Measurements from ENCODE around the gene DENND4B. TPM values are rescaled to one million over a fixed set of nuclear protein-coding genes. Genes with fewer than 3 reads are reported as not detected.

Gene DENND4B, protein sequence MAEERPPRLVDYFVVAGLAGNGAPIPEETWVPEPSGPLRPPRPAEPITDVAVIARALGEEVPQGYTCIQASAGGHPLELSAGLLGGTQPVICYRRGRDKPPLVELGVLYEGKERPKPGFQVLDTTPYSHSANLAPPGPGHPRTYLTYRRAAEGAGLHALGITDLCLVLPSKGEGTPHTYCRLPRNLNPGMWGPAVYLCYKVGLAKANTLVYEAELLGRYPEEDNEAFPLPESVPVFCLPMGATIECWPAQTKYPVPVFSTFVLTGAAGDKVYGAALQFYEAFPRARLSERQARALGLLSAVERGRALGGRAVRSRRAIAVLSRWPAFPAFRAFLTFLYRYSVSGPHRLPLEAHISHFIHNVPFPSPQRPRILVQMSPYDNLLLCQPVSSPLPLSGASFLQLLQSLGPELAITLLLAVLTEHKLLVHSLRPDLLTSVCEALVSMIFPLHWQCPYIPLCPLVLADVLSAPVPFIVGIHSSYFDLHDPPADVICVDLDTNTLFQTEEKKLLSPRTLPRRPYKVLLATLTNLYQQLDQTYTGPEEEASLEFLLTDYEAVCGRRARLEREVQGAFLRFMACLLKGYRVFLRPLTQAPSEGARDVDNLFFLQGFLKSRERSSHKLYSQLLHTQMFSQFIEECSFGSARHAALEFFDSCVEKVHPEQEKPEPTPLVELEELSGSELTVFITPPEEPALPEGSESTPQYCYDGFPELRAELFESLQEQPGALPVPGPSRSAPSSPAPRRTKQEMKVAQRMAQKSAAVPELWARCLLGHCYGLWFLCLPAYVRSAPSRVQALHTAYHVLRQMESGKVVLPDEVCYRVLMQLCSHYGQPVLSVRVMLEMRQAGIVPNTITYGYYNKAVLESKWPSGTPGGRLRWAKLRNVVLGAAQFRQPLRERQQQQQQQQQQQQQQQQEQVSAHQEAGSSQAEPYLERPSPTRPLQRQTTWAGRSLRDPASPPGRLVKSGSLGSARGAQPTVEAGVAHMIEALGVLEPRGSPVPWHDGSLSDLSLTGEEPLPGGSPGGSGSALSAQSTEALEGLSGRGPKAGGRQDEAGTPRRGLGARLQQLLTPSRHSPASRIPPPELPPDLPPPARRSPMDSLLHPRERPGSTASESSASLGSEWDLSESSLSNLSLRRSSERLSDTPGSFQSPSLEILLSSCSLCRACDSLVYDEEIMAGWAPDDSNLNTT (N-terminal part only)
- total RNA-seq: 10 to 100 TPM; 13.0 to 27.5 (median 20.2) TPM
- long read RNA-seq, partial matches to known transcripts: 1 of 1 reads
- long read RNA-seq, other reads (novel, unspliced or antisense): 0 of 1 reads

DNA sequence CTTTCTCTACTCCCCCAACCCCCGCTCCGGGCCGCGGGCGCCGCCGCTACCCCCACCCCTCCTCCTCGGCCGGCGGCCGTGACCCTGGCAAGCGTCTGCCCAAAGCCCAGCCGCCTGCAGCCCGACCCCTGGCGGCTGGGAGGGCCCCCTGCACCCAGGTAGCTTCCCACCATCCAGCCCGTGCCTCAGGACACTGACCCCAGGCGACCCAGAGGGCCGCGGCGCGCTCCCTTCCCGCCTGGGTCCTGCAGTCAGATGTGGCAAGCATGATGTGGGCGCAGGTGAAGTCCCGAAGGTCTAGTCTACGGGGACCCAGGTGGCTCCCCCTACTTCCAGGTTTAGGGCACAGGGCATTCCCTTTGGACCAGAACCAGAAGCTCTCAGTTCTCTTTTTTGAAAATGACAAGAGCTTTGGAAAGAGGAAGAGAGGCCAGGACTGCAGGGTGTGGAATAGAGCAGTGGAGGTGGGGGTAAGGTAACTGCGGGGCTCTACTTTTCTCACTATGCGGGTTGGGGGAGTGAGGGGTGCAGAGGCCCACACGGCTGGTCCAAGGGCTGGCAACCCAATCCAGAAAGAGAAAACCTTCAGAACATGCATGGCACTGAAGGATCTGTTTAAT, at the start of gene DENND4B:
Gene DENND4B (minus strand): TSS at position 97 of the 620 bp plus-strand sequence. CDS start 2,344 bp downstream, outside the sequence.
- H3K36me3 ChIP-seq: peaks cover 0 to 25% (median 12%) of the 10 kb centered on the region in 4 donors
- H3K27me3 ChIP-seq: no peaks in the 10 kb centered on the region
- DNase-seq: peak; percentile 91
- WGBS (ENCODE audit: insufficient coverage, low coverage, low lambda C conversion rate, missing lambda C conversion rate): 15% methylated on average over 10 of the region's 28 CpGs
- peak; percentile 83 to 89 (median 84) for ATAC-seq
- peaks cover 0 to 34% (median 16%) of the 10 kb centered on the region in 4 donors for H3K4me1 ChIP-seq
- H3K9me3 ChIP-seq: no peaks in the 10 kb centered on the region
- H3K27ac ChIP-seq: peak within 1 kb of the TSS; percentile 97 to 100 (median 100)
- intact Hi-C loops (cut with DNase I): no loop called here
- TF ChIP-seq POLR2A (IDR thresholded peaks at IDR 0.05) (no peak), CTCF (IDR thresholded peaks at IDR 0.05) (peak; percentile 93 to 95 (median 94))
- peak within 1 kb of the TSS; percentile 93 to 99 (median 94) for H3K4me3 ChIP-seq

GRCh38 chr1:153995640-153996039, 49.1 kb upstream of the DENND4B start:
- ATAC-seq: no peak
- intact Hi-C loops (cut with DNase I): no loop called here
- H3K36me3 ChIP-seq: peaks cover 0 to 31% (median 14%) of the 10 kb centered on the region in 4 donors
- peak overlapping the region; percentile 5 to 76 (median 66) for H3K27ac ChIP-seq
- peaks cover 0 to 18% (median 9%) of the 10 kb centered on the region in 4 donors for H3K4me1 ChIP-seq
- H3K9me3 ChIP-seq: peaks cover 0 to 4% (median 0%) of the 10 kb centered on the region in 4 donors
- H3K27me3 ChIP-seq: no peaks in the 10 kb centered on the region
- no peak for DNase-seq
- H3K4me3 ChIP-seq: no peak overlapping the region
- WGBS (ENCODE audit: insufficient coverage, low coverage, low lambda C conversion rate, missing lambda C conversion rate): 99% methylated on average over 10 of the region's 11 CpGs
- TF ChIP-seq POLR2A (IDR thresholded peaks at IDR 0.05): no peak
- TF ChIP-seq CTCF (IDR thresholded peaks at IDR 0.05): no peak

DNA sequence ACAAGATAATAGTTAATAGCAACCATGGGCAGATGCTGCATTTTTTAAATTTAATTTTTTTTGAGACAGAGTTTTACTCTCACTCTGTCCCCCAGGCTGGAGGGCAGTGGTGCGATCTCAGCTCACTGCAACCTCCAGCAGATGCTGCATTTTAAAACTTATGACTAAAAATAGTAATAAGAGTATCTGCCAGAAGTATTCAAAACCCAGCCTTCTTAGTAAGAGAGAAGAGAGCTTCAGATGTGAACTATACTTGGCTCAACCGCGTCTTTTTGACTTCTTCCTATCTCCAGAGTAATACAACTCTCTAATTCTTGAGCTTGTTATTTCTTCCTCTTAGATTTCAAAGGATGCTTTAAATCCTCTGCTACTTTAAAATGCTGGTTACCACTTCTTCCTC, 48.7 kb upstream of the DENND4B start:
- ATAC-seq (no peak), DNase-seq (no peak)
- Histone ChIP-seq H3K9me3 (peaks cover 0 to 4% (median 0%) of the 10 kb centered on the region in 4 donors), H3K27me3 (no peaks in the 10 kb centered on the region), H3K27ac (no peak overlapping the region), H3K4me1 (peaks cover 0 to 19% (median 9%) of the 10 kb centered on the region in 4 donors), H3K36me3 (peaks cover 0 to 31% (median 14%) of the 10 kb centered on the region in 4 donors), H3K4me3 (no peak overlapping the region)
- WGBS (ENCODE audit: insufficient coverage, low coverage, low lambda C conversion rate, missing lambda C conversion rate): 83% methylated on average over 3 of the region's 3 CpGs
- TF ChIP-seq POLR2A (IDR thresholded peaks at IDR 0.05): no peak
- no peak for TF ChIP-seq CTCF (IDR thresholded peaks at IDR 0.05)
- intact Hi-C loops (cut with DNase I): no loop called here

Data from right lobe of liver (tissue), 6 donors.